Measurements from ENCODE around the gene KRTAP4-4. TPM values are rescaled to one million over a fixed set of nuclear protein-coding genes. Genes with fewer than 3 reads are reported as not detected.
"Not testable (repeated sequence)": the region's sequence is repeated elsewhere in the genome, so short reads cannot be mapped to it uniquely, and the experiment has no call there.

The KRTAP4-4 gene
- total RNA-seq, 2 experiments from 2014 or later, result not detected

- no peaks in the 10 kb centered on the region for H3K27me3 Mint-ChIP-seq
- H3K36me3 Mint-ChIP-seq, result no peaks in the 10 kb centered on the region
- no peak overlapping the region for H3K4me3 Mint-ChIP-seq
- no peak overlapping the region for H3K27ac Mint-ChIP-seq
- DNase-seq, result no peak
- H3K9me3 Mint-ChIP-seq, result peaks cover 2% of the 10 kb centered on the region
- no peaks in the 10 kb centered on the region for H3K4me1 Mint-ChIP-seq
Measured at GRCh38 chr17:41167561-41167960, 7.0 kb upstream of the KRTAP4-4 start.

DNA sequence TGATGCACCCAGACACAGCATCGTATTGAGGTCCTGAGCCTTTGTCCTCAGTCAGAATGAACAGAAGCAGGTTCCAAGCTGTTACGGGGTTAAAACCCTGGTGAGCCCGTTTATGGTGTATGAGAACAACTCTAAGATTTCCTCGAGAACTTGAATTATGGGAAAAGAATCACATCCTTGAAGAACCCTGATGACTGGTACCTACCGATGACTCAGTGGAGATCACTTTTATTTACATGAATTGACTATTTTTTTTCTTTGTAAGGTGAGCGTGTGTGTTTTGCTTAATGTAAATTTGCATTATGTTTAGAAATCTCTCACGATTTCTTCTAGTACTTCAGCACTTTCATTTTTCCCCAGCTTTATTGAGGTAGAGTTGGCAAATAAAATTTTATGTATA, 3.3 kb upstream of the KRTAP4-4 start:
- no peaks in the 10 kb centered on the region for H3K27me3 Mint-ChIP-seq
- no peak overlapping the region for H3K27ac Mint-ChIP-seq
- H3K4me1 Mint-ChIP-seq, result no peaks in the 10 kb centered on the region
- DNase-seq, result no peak
- H3K36me3 Mint-ChIP-seq, result no peaks in the 10 kb centered on the region
- H3K9me3 Mint-ChIP-seq, result no peaks in the 10 kb centered on the region
- no peak overlapping the region for H3K4me3 Mint-ChIP-seq

GRCh38 chr17:41160190-41160589, 358 bp downstream of the KRTAP4-4 start:
- H3K4me1 Mint-ChIP-seq, H3K27me3 Mint-ChIP-seq, H3K36me3 Mint-ChIP-seq, H3K4me3 Mint-ChIP-seq, H3K27ac Mint-ChIP-seq, DNase-seq, H3K9me3 Mint-ChIP-seq: not testable (repeated sequence)

DNA sequence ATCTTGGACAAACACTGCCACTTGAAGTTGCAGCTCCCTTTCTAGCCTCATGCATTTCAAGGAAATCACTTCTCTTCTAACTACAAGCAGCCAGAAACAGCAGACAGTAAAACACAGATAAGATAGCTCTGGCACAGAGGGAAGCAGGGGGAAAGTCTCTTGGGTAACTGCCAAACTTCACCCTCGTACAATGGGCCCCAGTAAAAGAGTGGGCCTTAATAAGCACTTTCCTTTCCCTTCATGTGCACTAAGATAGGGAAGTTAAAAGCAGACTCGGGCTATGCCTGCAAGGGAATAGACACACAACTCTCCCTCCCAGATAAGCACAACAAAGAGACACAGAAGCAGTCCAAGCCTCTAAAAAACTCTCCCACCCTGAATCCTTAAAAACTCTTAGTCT, 6.7 kb downstream of the KRTAP4-4 start:
- H3K4me3 Mint-ChIP-seq, result no peak overlapping the region
- no peak overlapping the region for H3K27ac Mint-ChIP-seq
- no peaks in the 10 kb centered on the region for H3K27me3 Mint-ChIP-seq
- no peaks in the 10 kb centered on the region for H3K36me3 Mint-ChIP-seq
- no peaks in the 10 kb centered on the region for H3K9me3 Mint-ChIP-seq
- DNase-seq, result no peak
- H3K4me1 Mint-ChIP-seq, result no peaks in the 10 kb centered on the region

- Mint-ChIP-seq H3K36me3 (no peaks in the 10 kb centered on the region), H3K9me3 (no peaks in the 10 kb centered on the region), H3K4me1 (no peaks in the 10 kb centered on the region)
Measured at GRCh38 chr17:41151525-41151924, 9.0 kb downstream of the KRTAP4-4 start.

DNA sequence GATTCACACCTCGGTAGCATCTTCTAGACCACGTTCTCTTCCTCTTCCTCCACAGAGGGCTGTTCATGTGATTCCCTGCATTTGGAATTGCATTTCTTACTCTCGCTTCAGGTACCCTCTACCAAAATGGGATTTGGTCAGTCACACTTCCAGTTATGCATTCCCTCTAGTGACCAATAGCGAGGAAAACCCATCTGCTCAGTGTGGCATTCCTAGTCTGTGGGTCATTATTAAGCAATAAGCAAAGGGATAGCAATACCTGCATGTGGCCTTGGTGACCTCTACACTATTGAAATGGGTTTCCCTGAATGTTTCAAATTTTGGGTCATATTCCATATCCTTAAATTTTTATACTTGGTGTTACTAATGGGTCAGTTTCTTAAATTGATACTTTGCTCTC, 10.5 kb downstream of the KRTAP4-4 start:
- Mint-ChIP-seq H3K9me3 (peaks cover 1% of the 10 kb centered on the region), H3K27me3 (no peaks in the 10 kb centered on the region), H3K27ac (no peak overlapping the region), H3K4me1 (no peaks in the 10 kb centered on the region), H3K4me3 (no peak overlapping the region), H3K36me3 (no peaks in the 10 kb centered on the region)
- no peak for DNase-seq

More at GRCh38 chr17:41151525-41151924, 9.0 kb downstream of the KRTAP4-4 start:
- no peak for DNase-seq
- H3K27ac Mint-ChIP-seq, result no peak overlapping the region
- no peaks in the 10 kb centered on the region for H3K27me3 Mint-ChIP-seq
- H3K4me3 Mint-ChIP-seq, result no peak overlapping the region

GRCh38 chr17:41149652-41149985, 10.9 kb downstream of the KRTAP4-4 start, which contains the start of gene KRTAP4-5:
Gene KRTAP4-5 (minus strand): TSS chr17:41149825. CDS start chr17:41149767, 58 bp downstream.
- Mint-ChIP-seq H3K27ac (no peak within 1 kb of the TSS), H3K27me3 (no peaks in the 10 kb centered on the region), H3K9me3 (peaks cover 1% of the 10 kb centered on the region), H3K4me1 (no peaks in the 10 kb centered on the region), H3K36me3 (no peaks in the 10 kb centered on the region), H3K4me3 (no peak within 1 kb of the TSS)
- no peak for DNase-seq

- not testable (repeated sequence) for H3K36me3 Mint-ChIP-seq, H3K27me3 Mint-ChIP-seq, H3K9me3 Mint-ChIP-seq, H3K4me3 Mint-ChIP-seq, DNase-seq, H3K27ac Mint-ChIP-seq, H3K4me1 Mint-ChIP-seq
Measured at GRCh38 chr17:41148971-41149651, 11.4 kb downstream of the KRTAP4-4 start.

DNA sequence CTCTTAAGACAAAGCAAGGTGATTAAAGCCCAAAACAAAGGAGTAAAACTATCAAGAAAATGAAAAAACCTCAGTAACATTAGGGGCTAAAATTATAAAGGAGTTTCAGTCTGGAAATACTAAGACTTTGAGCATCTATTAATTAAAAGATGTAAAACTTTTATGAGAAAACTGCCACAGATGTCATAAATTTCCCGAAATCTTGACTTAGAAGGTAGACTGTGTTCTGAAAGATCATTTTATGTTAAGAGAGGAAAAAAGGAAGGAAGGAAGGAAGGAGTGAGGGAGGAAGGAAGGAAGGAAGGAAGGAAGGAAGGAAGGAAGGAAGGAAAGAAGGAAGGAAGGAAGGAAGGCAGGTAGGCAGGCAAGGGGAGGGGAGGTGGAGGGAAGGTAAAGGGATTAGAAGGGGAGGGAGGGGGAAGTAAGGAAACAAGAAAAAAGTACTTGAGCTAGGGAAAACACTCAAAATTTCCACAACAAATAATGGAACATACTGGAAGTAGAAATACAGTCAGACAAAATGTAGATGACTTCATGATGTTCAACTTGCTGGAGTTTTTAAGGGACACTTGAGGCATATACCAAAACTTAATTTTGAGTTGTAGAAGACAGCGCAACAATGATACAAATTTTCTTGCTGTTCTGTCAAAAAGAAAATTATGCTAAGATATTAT, 12.9 kb downstream of the KRTAP4-4 start:
- H3K27ac Mint-ChIP-seq, result no peak overlapping the region
- no peak overlapping the region for H3K4me3 Mint-ChIP-seq
- no peaks in the 10 kb centered on the region for H3K27me3 Mint-ChIP-seq
- no peaks in the 10 kb centered on the region for H3K4me1 Mint-ChIP-seq
- DNase-seq, result no peak
- peaks cover 4% of the 10 kb centered on the region for H3K36me3 Mint-ChIP-seq
- H3K9me3 Mint-ChIP-seq, result peaks cover 11% of the 10 kb centered on the region

DNA sequence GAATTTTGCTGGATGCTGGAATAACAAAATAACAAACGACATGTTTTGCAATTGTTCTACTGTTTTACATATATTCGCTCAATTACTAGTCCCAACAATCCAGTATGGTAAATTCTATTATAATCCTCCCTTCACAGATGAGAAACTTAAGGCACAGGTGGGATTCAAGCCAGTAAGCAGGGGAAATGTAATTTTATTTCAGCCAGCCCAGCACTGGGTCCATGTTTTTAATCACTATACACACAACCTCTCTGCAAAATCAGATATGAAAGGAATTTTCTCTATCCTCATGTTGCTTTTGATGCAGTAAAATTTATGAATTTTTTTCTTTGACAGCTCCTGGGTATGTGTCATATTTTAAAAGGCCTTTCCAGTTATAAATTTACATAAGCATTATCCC, 15.3 kb downstream of the KRTAP4-4 start:
- no peak overlapping the region for H3K4me3 Mint-ChIP-seq
- no peaks in the 10 kb centered on the region for H3K27me3 Mint-ChIP-seq
- no peak for DNase-seq
- no peak overlapping the region for H3K27ac Mint-ChIP-seq
- peaks cover 23% of the 10 kb centered on the region for H3K9me3 Mint-ChIP-seq
- no peaks in the 10 kb centered on the region for H3K4me1 Mint-ChIP-seq
- peaks cover 4% of the 10 kb centered on the region for H3K36me3 Mint-ChIP-seq

DNA sequence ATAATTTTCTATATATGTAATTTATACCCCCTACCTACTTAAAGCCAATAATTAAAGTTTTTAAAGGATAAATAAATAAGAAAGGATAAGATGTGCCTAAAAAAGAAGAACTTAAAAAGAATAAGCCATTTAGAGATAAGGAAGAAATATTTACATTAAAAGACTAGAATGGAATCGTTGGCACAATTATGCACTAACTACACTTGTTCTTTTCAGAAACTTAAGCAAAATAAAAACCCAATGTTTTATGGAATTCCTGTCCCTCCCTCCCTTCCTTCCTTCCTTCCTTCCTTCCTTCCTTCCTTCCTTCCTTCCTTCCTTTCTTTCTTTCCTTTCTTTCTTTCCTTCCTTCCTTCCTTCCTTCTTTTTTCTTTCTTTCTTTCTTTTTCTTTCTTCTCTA, 15.7 kb downstream of the KRTAP4-4 start:
- Mint-ChIP-seq H3K9me3 (peaks cover 23% of the 10 kb centered on the region), H3K4me3 (no peak overlapping the region)

DNA sequence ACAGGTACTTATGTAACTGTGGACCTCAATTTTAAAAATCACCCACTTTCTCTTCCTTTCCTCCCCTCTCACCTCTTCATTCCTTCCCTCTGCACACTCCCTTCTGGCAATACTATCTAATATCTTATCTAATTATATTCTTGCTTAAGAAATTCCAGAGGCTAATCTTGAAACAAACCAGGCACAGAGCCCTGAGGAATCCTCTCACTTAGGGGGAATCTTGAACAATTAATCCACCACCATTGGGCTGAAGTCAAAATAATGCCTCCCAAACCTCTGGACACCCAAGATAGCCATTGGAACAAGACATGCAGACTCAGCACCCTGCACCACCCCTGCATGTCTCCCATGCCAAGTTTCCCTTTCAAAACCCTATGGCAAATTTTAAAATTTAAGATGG, 19.2 kb downstream of the KRTAP4-4 start:
- Mint-ChIP-seq H3K27ac (no peak overlapping the region), H3K9me3 (peaks cover 32% of the 10 kb centered on the region), H3K36me3 (peaks cover 7% of the 10 kb centered on the region), H3K4me1 (no peaks in the 10 kb centered on the region), H3K27me3 (no peaks in the 10 kb centered on the region), H3K4me3 (no peak overlapping the region)
- DNase-seq, result no peak

More for the DNA sequence above, 15.7 kb downstream of the KRTAP4-4 start:
- no peaks in the 10 kb centered on the region for H3K4me1 Mint-ChIP-seq
- H3K27ac Mint-ChIP-seq, result no peak overlapping the region
- H3K36me3 Mint-ChIP-seq, result peaks cover 4% of the 10 kb centered on the region
- DNase-seq, result no peak
- H3K27me3 Mint-ChIP-seq, result no peaks in the 10 kb centered on the region

GRCh38 chr17:41140360-41141131, 20.0 kb downstream of the KRTAP4-4 start, which contains the start of gene KRTAP4-6:
Gene KRTAP4-6 (minus strand): TSS chr17:41140544. CDS start chr17:41140487, 57 bp downstream.
- no peaks in the 10 kb centered on the region for H3K27me3 Mint-ChIP-seq
- no peak for DNase-seq
- peaks cover 7% of the 10 kb centered on the region for H3K36me3 Mint-ChIP-seq
- H3K9me3 Mint-ChIP-seq, result peaks cover 33% of the 10 kb centered on the region
- H3K27ac Mint-ChIP-seq, result no peak within 1 kb of the TSS
- H3K4me1 Mint-ChIP-seq, result no peaks in the 10 kb centered on the region
- H3K4me3 Mint-ChIP-seq, result no peak within 1 kb of the TSS

DNA sequence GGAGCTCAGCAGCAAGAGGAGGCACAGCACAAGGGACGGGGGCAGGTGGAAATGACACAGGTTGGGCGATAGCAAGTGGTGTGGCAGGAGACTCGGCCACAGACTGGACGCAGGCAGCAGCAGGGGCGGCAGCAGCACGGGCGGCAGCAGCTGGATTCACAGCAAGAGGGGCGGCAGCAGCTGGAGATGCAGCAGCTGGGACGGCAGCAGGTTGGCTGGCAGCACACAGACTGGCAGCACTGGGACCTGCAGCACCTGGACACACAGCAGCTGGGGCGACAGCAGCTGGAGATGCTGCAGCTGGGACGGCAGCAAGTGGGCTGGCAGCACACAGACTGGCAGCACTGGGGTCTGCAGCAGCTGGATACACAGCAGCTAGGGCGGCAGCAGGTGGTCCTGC, 20.7 kb downstream of the KRTAP4-4 start:
- not testable (repeated sequence) for H3K27ac Mint-ChIP-seq, DNase-seq, H3K4me3 Mint-ChIP-seq, H3K4me1 Mint-ChIP-seq, H3K36me3 Mint-ChIP-seq, H3K27me3 Mint-ChIP-seq
- peaks cover 31% of the 10 kb centered on the region for H3K9me3 Mint-ChIP-seq
